B cell (primary cell): ENCODE measurements around the gene OPHN1. TPM values are rescaled to one million over a fixed set of nuclear protein-coding genes. Genes with fewer than 3 reads are reported as not detected.

Experiments used
- ATAC-seq: fragments of 200-7000 bp; cut with Tn5 transposase; one replicate; pipeline ENCODE4 v1.10.0; 2021; ENCODE audit warnings: low read depth, mild to moderate bottlenecking, moderate number of reproducible peaks, moderate library complexity
- CTCF ChIA-PET: fragments of 350-600 bp; sonication (Branson Sonifier 250); formaldehyde crosslinking; loops from one replicate; lab custom pipeline; 2021; ENCODE audit warnings: antibody characterized with exemption, inconsistent platforms; lab: Charles Lee
- POLR2A ChIA-PET: fragments of 350-600 bp; sonication (Branson Sonifier 250); formaldehyde crosslinking; loops from one replicate; lab custom pipeline; 2021; ENCODE audit warnings: antibody characterized with exemption; lab: Charles Lee
- DNase-seq: peaks from one replicate; pipeline ENCODE4 v3.0.0; 2013
- H2AFZ ChIP-seq: 2 replicates; pipeline ENCODE4 v1.6.1; 2012; ENCODE audit warnings: mild to moderate bottlenecking, low read depth, low read length; ENCODE audit not compliant: insufficient read depth, poor library complexity, severe bottlenecking
- H3K27ac ChIP-seq, 2 donors: 1 replicate in 1 of 2; 2 replicates in 1 of 2; pipeline ENCODE4 v1.5.1; 2012 to 2013; ENCODE audit warnings: low read length in 2 of 2, mild to moderate bottlenecking in 2 of 2, moderate library complexity in 1 of 2
- H3K27me3 ChIP-seq, 4 experiments: fragments of 200-600 bp in 1 of 4; sonication (generic) in 1 of 4; replicated peaks in 1 of 4; 1 replicate in 2 of 4; 2 replicates in 2 of 4; pipeline versions ENCODE4 v1.6.1 to v1.7.0; 2013 to 2016; ENCODE audit warnings: low read length in 3 of 4, mild to moderate bottlenecking in 2 of 4, mixed read lengths in 1 of 4, moderate library complexity in 1 of 4; ENCODE audit not compliant: insufficient read depth in 4 of 4, control insufficient read depth in 3 of 4; ENCODE audit errors: control extremely low read depth in 1 of 4
- H3K36me3 ChIP-seq, 2 experiments: replicated peaks in 1 of 2; 1 replicate in 1 of 2; 2 replicates in 1 of 2; pipeline versions ENCODE4 v1.6.1 to v1.7.1; 2013; ENCODE audit warnings: low read length in 1 of 2; ENCODE audit not compliant: insufficient read depth in 2 of 2, control insufficient read depth in 1 of 2; ENCODE audit errors: control extremely low read depth in 1 of 2, extremely low read depth in 1 of 2
- H3K4me1 ChIP-seq, 2 donors: fragments of 200-600 bp in 1 of 2; sonication (generic) in 1 of 2; 1 replicate in 1 of 2; 2 replicates in 1 of 2; pipeline versions ENCODE4 v1.5.1 to v1.6.1; 2013 to 2017; ENCODE audit warnings: low read length in 2 of 2; ENCODE audit not compliant: control insufficient read depth in 2 of 2, insufficient read depth in 2 of 2
- H3K4me2 ChIP-seq: replicated peaks from 2 replicates; pipeline ENCODE3; 2012; ENCODE audit warnings: mild to moderate bottlenecking, low read depth, low read length; ENCODE audit not compliant: poor library complexity, severe bottlenecking
- H3K4me3 ChIP-seq, 5 experiments: fragments of 200-600 bp in 1 of 5; sonication (generic) in 1 of 5; 1 replicate in 3 of 5; 2 replicates in 2 of 5; pipeline versions ENCODE4 v1.5.1 to v1.7.0; 2011 to 2016; ENCODE audit warnings: low read length in 4 of 5, mild to moderate bottlenecking in 4 of 5, low read depth in 2 of 5, control low read depth in 1 of 5, moderate library complexity in 1 of 5; ENCODE audit not compliant: insufficient read depth in 1 of 5; ENCODE audit errors: control extremely low read depth in 1 of 5, extremely low read depth in 1 of 5
- H3K79me2 ChIP-seq: fragments of 200-600 bp; sonication (generic); one replicate; pipeline ENCODE4 v1.6.0; 2016; ENCODE audit warnings: low read length; ENCODE audit not compliant: control insufficient read depth, insufficient read depth
- H3K9ac ChIP-seq: fragments of 200-600 bp; sonication (generic); 2 replicates; pipeline ENCODE4 v1.6.1; 2017; ENCODE audit warnings: mild to moderate bottlenecking, low read length, moderate library complexity
- H3K9me3 ChIP-seq, 3 donors: one replicate each; pipeline versions ENCODE4 v1.6.1 to v1.7.1; 2013; ENCODE audit warnings: low read length in 2 of 3; ENCODE audit not compliant: control insufficient read depth in 2 of 3, insufficient read depth in 1 of 3; ENCODE audit errors: control extremely low read depth in 1 of 3
- H4K20me1 ChIP-seq: 2 replicates; pipeline ENCODE4 v1.6.0; 2012; ENCODE audit warnings: mild to moderate bottlenecking, low read length; ENCODE audit not compliant: insufficient read depth, control insufficient read depth, poor library complexity, severe bottlenecking
- H3K27ac Mint-ChIP-seq: one replicate; pipeline ENCODE4 v1.8.0; 2021; ENCODE audit warnings: mixed read lengths
- H3K27me3 Mint-ChIP-seq: one replicate; pipeline ENCODE4 v1.8.0; 2021; ENCODE audit warnings: mixed read lengths
- H3K4me1 Mint-ChIP-seq: one replicate; pipeline ENCODE4 v1.8.0; 2021; ENCODE audit warnings: mixed read lengths
- H3K4me3 Mint-ChIP-seq: one replicate; pipeline ENCODE4 v1.8.0; 2021; ENCODE audit warnings: mixed read lengths
- H3K9me3 Mint-ChIP-seq: one replicate; pipeline ENCODE4 v1.8.0; 2022; ENCODE audit warnings: mixed read lengths; ENCODE audit not compliant: insufficient read depth
- EZH2 ChIP-seq: IDR thresholded peaks from 2 replicates; pipeline ENCODE4 v1.6.1; 2012; ENCODE audit warnings: borderline replicate concordance, low read depth, mild to moderate bottlenecking, moderate library complexity, low read length; ENCODE audit not compliant: insufficient read depth, poor library complexity, severe bottlenecking
- WGBS: methylation state at CpG from one replicate; pipeline ENCODE4 v1.1.5; 2013; ENCODE audit warnings: missing lambda C conversion rate; ENCODE audit not compliant: insufficient coverage; 5-methylcytosine and 5-hydroxymethylcytosine counted together
- intact Hi-C: fragments of 100-400 bp; cut with micrococcal nuclease; formaldehyde crosslinking; loops from one replicate; pipeline ENCODE4 v1.10.0; 2022
- polyA plus RNA-seq: library from polyadenylated mRNA; depleted of rRNA; stranded (reverse); fragments of >200 nt; gene quantifications from 2 replicates; pipeline ENCODE4 v1.2.3, GENCODE V29; 2012
- total RNA-seq, 2 donors: library from RNA; stranded (reverse); fragments of 120-200 nt in 1 of 2; gene quantifications; 1 replicate in 1 of 2; 2 replicates in 1 of 2; pipeline versions ENCODE4 v1.2.3 to v1.2.4, GENCODE V29; 2013 to 2022
- TF ChIP-seq, protein P1 (sequence below): fragments of 200-600 bp; IDR thresholded peaks from one replicate; pipeline ENCODE4 v1.8.0; 2022; ENCODE audit warnings: antibody characterized with exemption, mild to moderate bottlenecking

OPHN1 gene
- total and polyA plus RNA-seq, 2 donors (not counting 1 experiment from before 2014, with no cell fraction given) = 0.03 to 0.17 TPM

DNA sequence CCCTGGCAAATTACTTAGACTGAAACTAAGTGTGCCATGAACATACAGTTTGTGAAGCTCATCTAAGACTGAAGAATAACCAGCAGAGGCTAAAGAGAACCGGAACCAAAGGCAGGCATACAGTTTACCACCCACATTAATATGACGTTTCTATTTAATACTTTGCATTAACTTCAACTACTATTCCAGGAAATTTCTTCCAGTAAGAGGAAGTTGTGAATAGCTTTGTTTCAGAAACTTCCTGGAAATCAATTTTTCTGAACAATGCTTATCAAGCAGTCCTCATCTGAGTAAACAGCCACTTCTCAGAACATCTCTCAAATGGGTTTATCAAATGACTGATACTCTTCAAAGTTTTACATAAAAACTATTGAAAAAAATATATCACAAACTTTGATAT, 252.7 kb downstream of the OPHN1 start:
- H3K4me1 Mint-ChIP-seq = no peaks in the 10 kb centered on the region
- intact Hi-C loops = no loop called here
- Histone ChIP-seq H3K9ac (no peak overlapping the region), H3K79me2 (no peaks in the 10 kb centered on the region), H4K20me1 (no peaks in the 10 kb centered on the region), H3K9me3 (no peaks in the 10 kb centered on the region), H3K36me3 (no peaks in the 10 kb centered on the region), H3K4me1 (no peaks in the 10 kb centered on the region), H3K27ac (no peak overlapping the region), H3K27me3 (no peaks in the 10 kb centered on the region), H3K4me2 (no peak overlapping the region), H3K4me3 (no peak overlapping the region), H2AFZ (no peak overlapping the region)
- DNase-seq (no peak), ATAC-seq (no peak)
- no peak for TF ChIP-seq EZH2
- TF ChIP-seq, protein P1, sequence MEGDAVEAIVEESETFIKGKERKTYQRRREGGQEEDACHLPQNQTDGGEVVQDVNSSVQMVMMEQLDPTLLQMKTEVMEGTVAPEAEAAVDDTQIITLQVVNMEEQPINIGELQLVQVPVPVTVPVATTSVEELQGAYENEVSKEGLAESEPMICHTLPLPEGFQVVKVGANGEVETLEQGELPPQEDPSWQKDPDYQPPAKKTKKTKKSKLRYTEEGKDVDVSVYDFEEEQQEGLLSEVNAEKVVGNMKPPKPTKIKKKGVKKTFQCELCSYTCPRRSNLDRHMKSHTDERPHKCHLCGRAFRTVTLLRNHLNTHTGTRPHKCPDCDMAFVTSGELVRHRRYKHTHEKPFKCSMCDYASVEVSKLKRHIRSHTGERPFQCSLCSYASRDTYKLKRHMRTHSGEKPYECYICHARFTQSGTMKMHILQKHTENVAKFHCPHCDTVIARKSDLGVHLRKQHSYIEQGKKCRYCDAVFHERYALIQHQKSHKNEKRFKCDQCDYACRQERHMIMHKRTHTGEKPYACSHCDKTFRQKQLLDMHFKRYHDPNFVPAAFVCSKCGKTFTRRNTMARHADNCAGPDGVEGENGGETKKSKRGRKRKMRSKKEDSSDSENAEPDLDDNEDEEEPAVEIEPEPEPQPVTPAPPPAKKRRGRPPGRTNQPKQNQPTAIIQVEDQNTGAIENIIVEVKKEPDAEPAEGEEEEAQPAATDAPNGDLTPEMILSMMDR = no peak
- ChIA-PET CTCF (no interaction called here), POLR2A (no interaction called here)
- H3K27me3 Mint-ChIP-seq = no peaks in the 10 kb centered on the region
- no peaks in the 10 kb centered on the region for H3K9me3 Mint-ChIP-seq
- H3K27ac Mint-ChIP-seq = no peak overlapping the region
- no CpG with 5 or more reads among the region's 2 CpGs for WGBS
- H3K4me3 Mint-ChIP-seq = no peak overlapping the region

GRCh38 chrX:68179355-68179754, 253.9 kb downstream of the OPHN1 start:
- no peak overlapping the region for H3K4me3 Mint-ChIP-seq
- intact Hi-C loops = no loop called here
- Histone ChIP-seq H3K9ac (no peak overlapping the region), H3K27me3 (no peaks in the 10 kb centered on the region), H3K79me2 (no peaks in the 10 kb centered on the region), H3K36me3 (no peaks in the 10 kb centered on the region), H3K4me3 (no peak overlapping the region), H3K4me2 (no peak overlapping the region), H4K20me1 (no peaks in the 10 kb centered on the region), H2AFZ (no peak overlapping the region), H3K4me1 (no peaks in the 10 kb centered on the region), H3K27ac (no peak overlapping the region), H3K9me3 (no peaks in the 10 kb centered on the region)
- H3K4me1 Mint-ChIP-seq = no peaks in the 10 kb centered on the region
- CTCF ChIA-PET = no interaction called here
- POLR2A ChIA-PET = no interaction called here
- ATAC-seq = no peak
- H3K27ac Mint-ChIP-seq = no peak overlapping the region
- DNase-seq = no peak
- H3K27me3 Mint-ChIP-seq = no peaks in the 10 kb centered on the region
- TF ChIP-seq, protein P1 = no peak
- TF ChIP-seq EZH2 = no peak
- 100% methylated on average over 1 of the region's 1 CpG for WGBS
- no peaks in the 10 kb centered on the region for H3K9me3 Mint-ChIP-seq
